PFSK-1 (cell line): ENCODE results near the gene PDZD2.

Source experiments
- FOXP2 ChIP-seq: optimal IDR thresholded peaks from 2 replicates; pipeline ENCODE3; 2011; ENCODE audit warnings: borderline replicate concordance, control low read depth, inconsistent platforms; ENCODE audit not compliant: insufficient read depth; ENCODE audit errors: extremely low read length, extremely low read depth
- POLR2AphosphoS5 ChIP-seq: IDR thresholded peaks from 2 replicates; pipeline ENCODE4 v1.6.1; 2012; ENCODE audit warnings: low read depth, mild to moderate bottlenecking, control low read depth, low read length, moderate library complexity
- SIN3A ChIP-seq: IDR thresholded peaks from 2 replicates; pipeline ENCODE4 v1.6.1; 2012; ENCODE audit warnings: mild to moderate bottlenecking, low read length, moderate library complexity, borderline replicate concordance; ENCODE audit not compliant: insufficient read depth
- TAF1 ChIP-seq: IDR thresholded peaks from 2 replicates; pipeline ENCODE4 v1.6.1; 2012; ENCODE audit warnings: low read length, control low read depth, borderline replicate concordance; ENCODE audit not compliant: insufficient read depth
- TF ChIP-seq, protein P1 (sequence below), 2 experiments: IDR thresholded peaks; 2 replicates each; pipeline versions ENCODE4 v1.6.1 to v1.8.0; 2011 to 2012; ENCODE audit warnings: low read depth in 2 of 2, low read length in 2 of 2, control low read depth in 1 of 2, inconsistent platforms in 1 of 2, mild to moderate bottlenecking in 1 of 2, moderate library complexity in 1 of 2; ENCODE audit not compliant: insufficient read depth in 1 of 2

Gene PDZD2

DNA sequence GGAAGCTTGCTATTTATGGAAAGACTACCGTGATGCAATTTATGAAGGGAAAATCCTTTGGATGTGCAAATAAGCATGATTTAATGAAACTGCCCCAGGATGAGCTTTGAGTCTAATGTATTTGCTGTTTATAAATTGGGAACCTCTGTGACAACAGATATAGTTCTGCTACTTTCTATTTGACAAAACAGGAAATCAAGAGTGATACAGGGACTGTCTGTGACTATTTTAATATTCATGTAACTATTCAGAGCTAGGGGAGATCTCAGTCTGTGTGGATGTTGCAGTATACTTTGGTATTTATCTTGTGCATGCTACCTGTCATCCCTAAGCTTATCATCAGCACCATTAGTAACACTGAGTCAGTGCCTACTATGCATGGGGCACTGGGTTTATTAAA, 132.1 kb downstream of the PDZD2 start:
- TF ChIP-seq, protein P1, sequence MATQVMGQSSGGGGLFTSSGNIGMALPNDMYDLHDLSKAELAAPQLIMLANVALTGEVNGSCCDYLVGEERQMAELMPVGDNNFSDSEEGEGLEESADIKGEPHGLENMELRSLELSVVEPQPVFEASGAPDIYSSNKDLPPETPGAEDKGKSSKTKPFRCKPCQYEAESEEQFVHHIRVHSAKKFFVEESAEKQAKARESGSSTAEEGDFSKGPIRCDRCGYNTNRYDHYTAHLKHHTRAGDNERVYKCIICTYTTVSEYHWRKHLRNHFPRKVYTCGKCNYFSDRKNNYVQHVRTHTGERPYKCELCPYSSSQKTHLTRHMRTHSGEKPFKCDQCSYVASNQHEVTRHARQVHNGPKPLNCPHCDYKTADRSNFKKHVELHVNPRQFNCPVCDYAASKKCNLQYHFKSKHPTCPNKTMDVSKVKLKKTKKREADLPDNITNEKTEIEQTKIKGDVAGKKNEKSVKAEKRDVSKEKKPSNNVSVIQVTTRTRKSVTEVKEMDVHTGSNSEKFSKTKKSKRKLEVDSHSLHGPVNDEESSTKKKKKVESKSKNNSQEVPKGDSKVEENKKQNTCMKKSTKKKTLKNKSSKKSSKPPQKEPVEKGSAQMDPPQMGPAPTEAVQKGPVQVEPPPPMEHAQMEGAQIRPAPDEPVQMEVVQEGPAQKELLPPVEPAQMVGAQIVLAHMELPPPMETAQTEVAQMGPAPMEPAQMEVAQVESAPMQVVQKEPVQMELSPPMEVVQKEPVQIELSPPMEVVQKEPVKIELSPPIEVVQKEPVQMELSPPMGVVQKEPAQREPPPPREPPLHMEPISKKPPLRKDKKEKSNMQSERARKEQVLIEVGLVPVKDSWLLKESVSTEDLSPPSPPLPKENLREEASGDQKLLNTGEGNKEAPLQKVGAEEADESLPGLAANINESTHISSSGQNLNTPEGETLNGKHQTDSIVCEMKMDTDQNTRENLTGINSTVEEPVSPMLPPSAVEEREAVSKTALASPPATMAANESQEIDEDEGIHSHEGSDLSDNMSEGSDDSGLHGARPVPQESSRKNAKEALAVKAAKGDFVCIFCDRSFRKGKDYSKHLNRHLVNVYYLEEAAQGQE (IDR thresholded peaks at IDR 0.05; ENCODE audit: insufficient read depth in 1 of 2, low read depth in 2 of 2, low read length in 2 of 2), result no peak
- TF ChIP-seq SIN3A (no peak), POLR2AphosphoS5 (no peak), TAF1 (no peak), FOXP2 (no peak)

DNA sequence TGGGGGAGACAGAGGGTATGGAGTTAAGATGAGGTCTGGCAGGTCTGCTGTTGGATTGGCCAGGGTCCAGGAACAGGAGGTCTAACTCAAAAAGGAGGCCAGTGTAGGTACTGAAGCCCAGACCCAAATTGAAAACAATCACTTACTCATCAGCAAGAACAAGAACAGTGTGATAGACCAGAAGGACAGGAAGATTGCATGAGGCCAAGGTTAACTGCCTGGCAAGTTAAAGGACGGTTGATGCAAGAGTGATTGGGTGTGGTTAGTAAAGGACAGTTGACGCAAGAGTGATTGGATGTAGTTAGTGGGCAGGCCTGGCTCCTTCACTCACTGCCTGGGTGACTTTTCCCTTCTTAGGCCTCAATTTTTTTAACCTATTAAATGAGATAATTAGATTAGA, 132.6 kb downstream of the PDZD2 start:
- TF ChIP-seq, protein P1 (IDR thresholded peaks at IDR 0.05; ENCODE audit: insufficient read depth in 1 of 2, low read depth in 2 of 2, low read length in 2 of 2), result no peak
- TF ChIP-seq SIN3A, result no peak
- no peak for TF ChIP-seq POLR2AphosphoS5
- no peak for TF ChIP-seq TAF1

DNA sequence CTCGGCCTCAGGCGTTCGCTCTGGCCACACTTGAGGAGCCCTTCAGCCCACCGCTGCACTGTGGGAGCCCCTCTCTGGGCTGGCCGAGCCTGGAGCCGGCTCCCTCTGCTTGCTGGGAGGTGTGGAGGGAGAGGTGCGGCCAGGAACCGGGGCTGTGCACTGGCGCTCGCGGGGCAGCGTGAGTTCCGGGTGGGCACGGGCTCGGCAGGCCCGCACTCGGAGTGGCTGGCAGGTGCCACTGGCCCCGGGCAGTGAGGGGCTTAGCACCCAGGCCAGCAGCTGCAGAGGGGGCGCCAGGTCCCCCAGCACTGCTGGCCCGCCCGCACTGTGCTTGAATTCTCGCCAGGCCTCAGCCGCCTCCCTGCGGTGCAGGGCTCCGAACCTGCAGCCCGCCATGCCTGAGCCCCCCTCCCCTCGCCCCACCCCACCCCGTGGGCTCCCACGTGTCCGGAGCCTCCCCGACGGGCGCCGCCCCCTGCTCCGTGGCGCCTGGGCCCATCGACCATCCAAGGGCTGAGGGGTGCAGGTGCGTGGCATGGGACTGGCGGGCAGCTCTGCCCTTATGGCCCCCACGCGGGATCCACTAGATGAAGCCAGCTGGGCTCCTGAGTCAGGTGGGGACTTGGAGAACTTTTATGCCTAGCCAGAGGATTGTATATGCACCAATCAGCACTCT, 138.2 kb downstream of the PDZD2 start:
- TF ChIP-seq TAF1, result no peak
- no peak for TF ChIP-seq SIN3A
- TF ChIP-seq POLR2AphosphoS5, result no peak
- TF ChIP-seq FOXP2, result no peak
- TF ChIP-seq, protein P1 (IDR thresholded peaks at IDR 0.05; ENCODE audit: insufficient read depth in 1 of 2, low read depth in 2 of 2, low read length in 2 of 2), result no peak

DNA sequence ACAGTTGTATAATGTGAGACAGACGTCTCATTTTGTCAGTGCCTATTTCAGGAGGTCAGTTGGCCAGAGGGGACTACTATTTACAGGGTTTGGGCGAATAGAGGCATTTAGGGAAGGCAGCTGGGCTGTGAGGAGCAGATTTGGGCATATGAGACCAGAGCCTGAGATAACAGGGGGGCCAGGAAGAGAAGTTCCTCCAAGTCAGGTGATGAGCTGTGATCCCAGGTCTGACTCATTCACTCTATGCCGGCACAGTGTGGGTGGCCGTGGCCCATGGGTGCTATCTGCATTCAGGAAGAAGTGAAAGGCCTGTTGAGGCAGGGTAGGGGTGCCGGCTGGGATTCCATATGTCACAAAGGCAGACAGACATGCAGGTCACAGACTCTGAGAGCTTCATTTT, 142.8 kb downstream of the PDZD2 start:
- TF ChIP-seq, protein P1 (IDR thresholded peaks at IDR 0.05; ENCODE audit: insufficient read depth in 1 of 2, low read depth in 2 of 2, low read length in 2 of 2), result no peak
- TF ChIP-seq TAF1, result no peak
- TF ChIP-seq POLR2AphosphoS5, result no peak
- TF ChIP-seq SIN3A, result no peak
- no peak for TF ChIP-seq FOXP2
